ENCODE data around the gene N4BP2L2. TPM values are rescaled to one million over a fixed set of nuclear protein-coding genes. Genes with fewer than 3 reads are reported as not detected.

The N4BP2L2 gene
- total RNA-seq, 1 experiment from 2014 or later, result 92.7 TPM

DNA sequence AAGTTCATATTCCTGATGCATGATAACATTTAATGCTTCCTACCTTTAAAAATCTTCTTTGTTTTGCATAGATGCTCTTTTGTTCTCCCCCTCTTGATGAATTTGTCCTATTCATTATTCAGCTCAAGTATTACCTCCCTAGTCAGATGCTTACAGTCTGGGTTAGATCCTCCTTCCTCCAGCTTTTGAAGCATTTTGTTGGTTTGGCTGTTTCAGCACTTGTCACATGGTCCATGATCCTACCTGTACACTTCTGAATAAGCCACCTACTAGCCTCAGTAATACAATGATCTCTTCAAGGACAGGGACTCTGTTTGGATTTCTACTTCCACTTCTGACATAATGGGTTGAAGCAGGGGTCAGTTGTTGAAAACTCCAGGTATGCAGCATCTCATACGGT, 148.1 kb downstream of the N4BP2L2 start:
- Histone ChIP-seq H3K9me2 (ENCODE audit: insufficient read depth) (no peaks in the 10 kb centered on the region), H3K27me3 (ENCODE audit: insufficient read depth, low read length) (no peaks in the 10 kb centered on the region), H3K9ac (ENCODE audit: low read length) (no peak overlapping the region), H4K20me1 (ENCODE audit: insufficient read depth) (no peaks in the 10 kb centered on the region), H3K27ac (ENCODE audit: low read depth, low read length) (no peak overlapping the region), H3K4me1 (ENCODE audit: control insufficient read depth in 1 of 2, insufficient read depth in 2 of 2, low read length in 2 of 2) (no peaks in the 10 kb centered on the region), H3K4me2 (ENCODE audit: low read length) (no peak overlapping the region), H3K79me2 (ENCODE audit: insufficient read depth, low read length) (no peaks in the 10 kb centered on the region), H3K4me3 (replicated peaks in 1 of 2; ENCODE audit: low read depth in 1 of 2, low read length in 2 of 2) (no peak overlapping the region), H3K9me3 (ENCODE audit: control insufficient read depth in 1 of 2, insufficient read depth in 1 of 2, low read depth in 1 of 2, low read length in 2 of 2) (no peaks in the 10 kb centered on the region), H3K36me3 (ENCODE audit: control insufficient read depth in 1 of 2, insufficient read depth in 2 of 2, low read length in 2 of 2) (no peaks in the 10 kb centered on the region), H2AFZ (ENCODE audit: low read depth, low read length, poor library complexity, severe bottlenecking) (no peak overlapping the region)
- POLR2A ChIA-PET, result no interaction called here
- no TSS peak for BruUV-seq (replicated peaks)
- intact Hi-C loops (cut with micrococcal nuclease), result no loop called here
- RAD21 ChIA-PET (ENCODE audit: low non-redundant PET in 1 of 2, low total read pairs in 2 of 2, uncharacterized antibody in 2 of 2, unreplicated experiment in 2 of 2), result no interaction called here
- CTCF ChIA-PET, result no interaction called here
- DNase-seq (ENCODE audit: low read depth, low spot score) (no peak), ATAC-seq (no peak)
- no peak for TF ChIP-seq YY1 (IDR thresholded peaks at IDR 0.05; ENCODE audit: extremely low read depth, insufficient replicate concordance, low read depth, low read length)
- TF ChIP-seq FOSL1 (IDR thresholded peaks at IDR 0.05; ENCODE audit: low read depth), result no peak
- TF ChIP-seq SIN3A (IDR thresholded peaks at IDR 0.05; ENCODE audit: low read depth), result no peak
- TF ChIP-seq ELF1 (IDR thresholded peaks at IDR 0.05; ENCODE audit: borderline replicate concordance, low read depth), result no peak
- no peak for TF ChIP-seq CBX3 (IDR thresholded peaks at IDR 0.05; ENCODE audit: low read depth)
- TF ChIP-seq, protein P1, sequence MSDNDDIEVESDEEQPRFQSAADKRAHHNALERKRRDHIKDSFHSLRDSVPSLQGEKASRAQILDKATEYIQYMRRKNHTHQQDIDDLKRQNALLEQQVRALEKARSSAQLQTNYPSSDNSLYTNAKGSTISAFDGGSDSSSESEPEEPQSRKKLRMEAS (IDR thresholded peaks at IDR 0.05), result no peak
- TF ChIP-seq POLR2A (IDR thresholded peaks at IDR 0.05; ENCODE audit: borderline replicate concordance, extremely low read depth, insufficient read depth, insufficient read length), result no peak

DNA sequence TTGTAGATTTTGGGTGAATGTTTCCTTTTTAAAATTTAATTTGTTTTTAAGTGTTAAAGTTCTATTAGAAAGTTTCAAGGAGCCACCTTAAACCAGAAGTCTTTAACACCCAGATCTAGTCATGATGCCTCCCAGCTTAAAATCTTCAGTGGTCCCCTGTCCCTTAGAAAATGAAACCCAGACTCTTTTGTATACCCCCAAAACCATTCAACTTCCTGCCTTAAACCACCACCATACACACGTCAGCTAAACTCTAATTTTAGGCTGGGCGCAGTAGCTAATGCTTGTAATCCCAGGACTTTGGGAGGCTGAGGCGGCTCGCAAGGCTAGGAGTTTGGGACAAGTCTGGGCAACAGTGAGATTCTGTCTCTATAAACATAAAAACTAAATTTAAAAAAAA, 148.5 kb downstream of the N4BP2L2 start:
- H3K79me2 ChIP-seq (ENCODE audit: insufficient read depth, low read length), result no peaks in the 10 kb centered on the region
- H3K4me2 ChIP-seq (ENCODE audit: low read length), result no peak overlapping the region
- no peak overlapping the region for H3K9ac ChIP-seq (ENCODE audit: low read length)
- no peak overlapping the region for H3K4me3 ChIP-seq (replicated peaks in 1 of 2; ENCODE audit: low read depth in 1 of 2, low read length in 2 of 2)
- ChIA-PET POLR2A (no interaction called here), RAD21 (ENCODE audit: low non-redundant PET in 1 of 2, low total read pairs in 2 of 2, uncharacterized antibody in 2 of 2, unreplicated experiment in 2 of 2) (no interaction called here), CTCF (no interaction called here)
- H3K27me3 ChIP-seq (ENCODE audit: insufficient read depth, low read length), result no peaks in the 10 kb centered on the region
- intact Hi-C loops (cut with micrococcal nuclease), result no loop called here
- no peaks in the 10 kb centered on the region for H4K20me1 ChIP-seq (ENCODE audit: insufficient read depth)
- BruUV-seq (replicated peaks), result no TSS peak
- H3K9me3 ChIP-seq (ENCODE audit: control insufficient read depth in 1 of 2, insufficient read depth in 1 of 2, low read depth in 1 of 2, low read length in 2 of 2), result no peaks in the 10 kb centered on the region
- DNase-seq (ENCODE audit: low read depth, low spot score) (no peak), ATAC-seq (no peak)
- H2AFZ ChIP-seq (ENCODE audit: low read depth, low read length, poor library complexity, severe bottlenecking), result no peak overlapping the region
- TF ChIP-seq YY1 (IDR thresholded peaks at IDR 0.05; ENCODE audit: extremely low read depth, insufficient replicate concordance, low read depth, low read length) (no peak), RAD21 (IDR thresholded peaks at IDR 0.05; ENCODE audit: low read depth) (no peak), POLR2A (IDR thresholded peaks at IDR 0.05; ENCODE audit: borderline replicate concordance, extremely low read depth, insufficient read depth, insufficient read length) (no peak), POLR2AphosphoS5 (IDR thresholded peaks at IDR 0.05; ENCODE audit: low read depth, low read length) (no peak), TCF7L2 (IDR thresholded peaks at IDR 0.05; ENCODE audit: borderline replicate concordance, extremely low read depth, insufficient read depth, insufficient read length) (no peak), ZFX (IDR thresholded peaks at IDR 0.05) (no peak), FOSL1 (IDR thresholded peaks at IDR 0.05; ENCODE audit: low read depth) (no peak), SP1 (IDR thresholded peaks at IDR 0.05; ENCODE audit: low read depth) (no peak)
- TF ChIP-seq, protein P2, sequence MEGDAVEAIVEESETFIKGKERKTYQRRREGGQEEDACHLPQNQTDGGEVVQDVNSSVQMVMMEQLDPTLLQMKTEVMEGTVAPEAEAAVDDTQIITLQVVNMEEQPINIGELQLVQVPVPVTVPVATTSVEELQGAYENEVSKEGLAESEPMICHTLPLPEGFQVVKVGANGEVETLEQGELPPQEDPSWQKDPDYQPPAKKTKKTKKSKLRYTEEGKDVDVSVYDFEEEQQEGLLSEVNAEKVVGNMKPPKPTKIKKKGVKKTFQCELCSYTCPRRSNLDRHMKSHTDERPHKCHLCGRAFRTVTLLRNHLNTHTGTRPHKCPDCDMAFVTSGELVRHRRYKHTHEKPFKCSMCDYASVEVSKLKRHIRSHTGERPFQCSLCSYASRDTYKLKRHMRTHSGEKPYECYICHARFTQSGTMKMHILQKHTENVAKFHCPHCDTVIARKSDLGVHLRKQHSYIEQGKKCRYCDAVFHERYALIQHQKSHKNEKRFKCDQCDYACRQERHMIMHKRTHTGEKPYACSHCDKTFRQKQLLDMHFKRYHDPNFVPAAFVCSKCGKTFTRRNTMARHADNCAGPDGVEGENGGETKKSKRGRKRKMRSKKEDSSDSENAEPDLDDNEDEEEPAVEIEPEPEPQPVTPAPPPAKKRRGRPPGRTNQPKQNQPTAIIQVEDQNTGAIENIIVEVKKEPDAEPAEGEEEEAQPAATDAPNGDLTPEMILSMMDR (IDR thresholded peaks at IDR 0.05 in 2 of 3, conservative IDR thresholded peaks at IDR 0.05 in 1 of 3; ENCODE audit: borderline replicate concordance in 1 of 3, insufficient read depth in 1 of 3, low read depth in 2 of 3, low read length in 2 of 3), result no peak
- TF ChIP-seq, protein P3, sequence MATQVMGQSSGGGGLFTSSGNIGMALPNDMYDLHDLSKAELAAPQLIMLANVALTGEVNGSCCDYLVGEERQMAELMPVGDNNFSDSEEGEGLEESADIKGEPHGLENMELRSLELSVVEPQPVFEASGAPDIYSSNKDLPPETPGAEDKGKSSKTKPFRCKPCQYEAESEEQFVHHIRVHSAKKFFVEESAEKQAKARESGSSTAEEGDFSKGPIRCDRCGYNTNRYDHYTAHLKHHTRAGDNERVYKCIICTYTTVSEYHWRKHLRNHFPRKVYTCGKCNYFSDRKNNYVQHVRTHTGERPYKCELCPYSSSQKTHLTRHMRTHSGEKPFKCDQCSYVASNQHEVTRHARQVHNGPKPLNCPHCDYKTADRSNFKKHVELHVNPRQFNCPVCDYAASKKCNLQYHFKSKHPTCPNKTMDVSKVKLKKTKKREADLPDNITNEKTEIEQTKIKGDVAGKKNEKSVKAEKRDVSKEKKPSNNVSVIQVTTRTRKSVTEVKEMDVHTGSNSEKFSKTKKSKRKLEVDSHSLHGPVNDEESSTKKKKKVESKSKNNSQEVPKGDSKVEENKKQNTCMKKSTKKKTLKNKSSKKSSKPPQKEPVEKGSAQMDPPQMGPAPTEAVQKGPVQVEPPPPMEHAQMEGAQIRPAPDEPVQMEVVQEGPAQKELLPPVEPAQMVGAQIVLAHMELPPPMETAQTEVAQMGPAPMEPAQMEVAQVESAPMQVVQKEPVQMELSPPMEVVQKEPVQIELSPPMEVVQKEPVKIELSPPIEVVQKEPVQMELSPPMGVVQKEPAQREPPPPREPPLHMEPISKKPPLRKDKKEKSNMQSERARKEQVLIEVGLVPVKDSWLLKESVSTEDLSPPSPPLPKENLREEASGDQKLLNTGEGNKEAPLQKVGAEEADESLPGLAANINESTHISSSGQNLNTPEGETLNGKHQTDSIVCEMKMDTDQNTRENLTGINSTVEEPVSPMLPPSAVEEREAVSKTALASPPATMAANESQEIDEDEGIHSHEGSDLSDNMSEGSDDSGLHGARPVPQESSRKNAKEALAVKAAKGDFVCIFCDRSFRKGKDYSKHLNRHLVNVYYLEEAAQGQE (IDR thresholded peaks at IDR 0.05; ENCODE audit: low read depth), result no peak
- TF ChIP-seq, protein P1 (IDR thresholded peaks at IDR 0.05), result no peak
- TF ChIP-seq, protein P4, sequence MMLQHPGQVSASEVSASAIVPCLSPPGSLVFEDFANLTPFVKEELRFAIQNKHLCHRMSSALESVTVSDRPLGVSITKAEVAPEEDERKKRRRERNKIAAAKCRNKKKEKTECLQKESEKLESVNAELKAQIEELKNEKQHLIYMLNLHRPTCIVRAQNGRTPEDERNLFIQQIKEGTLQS (IDR thresholded peaks at IDR 0.05), result no peak
- H3K4me1 ChIP-seq (ENCODE audit: control insufficient read depth in 1 of 2, insufficient read depth in 2 of 2, low read length in 2 of 2), result no peaks in the 10 kb centered on the region
- H3K27ac ChIP-seq (ENCODE audit: low read depth, low read length), result no peak overlapping the region
- H3K36me3 ChIP-seq (ENCODE audit: control insufficient read depth in 1 of 2, insufficient read depth in 2 of 2, low read length in 2 of 2), result no peaks in the 10 kb centered on the region
- no peaks in the 10 kb centered on the region for H3K9me2 ChIP-seq (ENCODE audit: insufficient read depth)

Data from HCT116 (cell line).